Neural progenitor cell (in vitro differentiated cells): ENCODE measurements around the gene PITPNM3.

Experiments used
- EZH2 ChIP-seq: fragments of 200-600 bp; sonication (generic); IDR thresholded peaks from 2 replicates; pipeline ENCODE4 v1.6.1; 2017; ENCODE audit warnings: antibody characterized with exemption, mild to moderate bottlenecking, moderate library complexity
- TF ChIP-seq, protein P1 (sequence below): fragments of 200-600 bp; sonication (generic); IDR thresholded peaks from 2 replicates; pipeline ENCODE4 v1.5.1; 2017; ENCODE audit warnings: antibody characterized with exemption, mild to moderate bottlenecking

DNA sequence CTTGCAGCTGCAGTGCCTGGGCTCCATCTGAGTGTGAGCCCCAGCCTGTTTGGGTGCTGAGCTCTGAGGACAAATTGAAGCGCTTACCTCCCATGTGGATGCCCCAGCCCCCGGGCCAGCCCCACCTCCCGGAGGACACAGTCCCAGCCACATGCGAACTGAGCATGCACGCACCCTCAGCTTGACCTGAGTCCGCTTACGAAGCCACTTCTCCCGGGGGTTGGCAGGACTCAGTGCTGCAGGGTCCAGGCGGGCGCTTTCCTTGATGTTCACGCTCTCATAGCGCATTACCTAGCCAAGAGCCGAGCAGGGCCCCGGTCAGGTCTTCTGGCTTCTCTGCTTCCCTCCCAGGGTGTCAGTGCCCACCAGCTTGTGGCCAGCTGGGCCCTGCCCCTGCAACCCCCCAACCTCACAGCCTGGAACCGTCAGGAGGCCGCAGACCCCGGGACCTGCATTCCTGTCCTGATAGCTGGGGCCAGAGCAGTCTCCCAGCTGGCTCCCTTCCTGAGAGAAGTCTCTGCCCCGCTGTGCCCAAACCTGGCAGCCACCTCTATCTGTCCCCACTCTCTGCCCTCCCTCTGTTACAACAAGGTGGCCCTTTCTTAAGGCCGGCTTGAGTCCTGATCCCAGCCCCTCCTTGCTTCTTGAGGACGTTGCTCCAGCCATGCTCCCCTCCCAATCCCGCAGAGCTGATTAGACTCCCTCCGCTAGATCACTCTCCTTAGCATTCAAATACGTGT, 88.1 kb downstream of the PITPNM3 start:
- TF ChIP-seq, protein P1, sequence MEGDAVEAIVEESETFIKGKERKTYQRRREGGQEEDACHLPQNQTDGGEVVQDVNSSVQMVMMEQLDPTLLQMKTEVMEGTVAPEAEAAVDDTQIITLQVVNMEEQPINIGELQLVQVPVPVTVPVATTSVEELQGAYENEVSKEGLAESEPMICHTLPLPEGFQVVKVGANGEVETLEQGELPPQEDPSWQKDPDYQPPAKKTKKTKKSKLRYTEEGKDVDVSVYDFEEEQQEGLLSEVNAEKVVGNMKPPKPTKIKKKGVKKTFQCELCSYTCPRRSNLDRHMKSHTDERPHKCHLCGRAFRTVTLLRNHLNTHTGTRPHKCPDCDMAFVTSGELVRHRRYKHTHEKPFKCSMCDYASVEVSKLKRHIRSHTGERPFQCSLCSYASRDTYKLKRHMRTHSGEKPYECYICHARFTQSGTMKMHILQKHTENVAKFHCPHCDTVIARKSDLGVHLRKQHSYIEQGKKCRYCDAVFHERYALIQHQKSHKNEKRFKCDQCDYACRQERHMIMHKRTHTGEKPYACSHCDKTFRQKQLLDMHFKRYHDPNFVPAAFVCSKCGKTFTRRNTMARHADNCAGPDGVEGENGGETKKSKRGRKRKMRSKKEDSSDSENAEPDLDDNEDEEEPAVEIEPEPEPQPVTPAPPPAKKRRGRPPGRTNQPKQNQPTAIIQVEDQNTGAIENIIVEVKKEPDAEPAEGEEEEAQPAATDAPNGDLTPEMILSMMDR, result no peak
- TF ChIP-seq EZH2, result no peak
